ENCODE data around the gene ST8SIA6.
A peak's percentile ranks its signal among the peaks of the same experiment; 100 is the strongest.

Gene ST8SIA6

GRCh38 chr10:17383801-17384555 lies 70.4 kb downstream of the ST8SIA6 start:
- no peak for DNase-seq

GRCh38 chr10:17381502-17382142 lies 72.8 kb downstream of the ST8SIA6 start:
- no peak for DNase-seq

- DNase-seq: no peak
Observed at GRCh38 chr10:17380888-17381287, 73.5 kb downstream of the ST8SIA6 start.

GRCh38 chr10:17380016-17380415 lies 74.4 kb downstream of the ST8SIA6 start:
- no peak for DNase-seq

- DNase-seq: no peak
Observed at GRCh38 chr10:17379151-17379690, 75.2 kb downstream of the ST8SIA6 start.

GRCh38 chr10:17375936-17376584 lies 78.3 kb downstream of the ST8SIA6 start:
- DNase-seq: peak; percentile 21

GRCh38 chr10:17368708-17369272 lies 85.6 kb downstream of the ST8SIA6 start:
- no peak for DNase-seq

GRCh38 chr10:17366705-17367104 lies 87.7 kb downstream of the ST8SIA6 start:
- DNase-seq: no peak

GRCh38 chr10:17365402-17365801 lies 89.0 kb downstream of the ST8SIA6 start:
- no peak for DNase-seq

- DNase-seq: no peak
Observed at GRCh38 chr10:17358461-17358860, 95.9 kb downstream of the ST8SIA6 start.

GRCh38 chr10:17357781-17358180 lies 96.6 kb downstream of the ST8SIA6 start:
- no peak for DNase-seq

- no peak for DNase-seq
Observed at GRCh38 chr10:17356820-17357219, 97.6 kb downstream of the ST8SIA6 start.

- DNase-seq: no peak
Observed at GRCh38 chr10:17354781-17355180, 99.6 kb downstream of the ST8SIA6 start.

- no peak for DNase-seq
Observed at GRCh38 chr10:17353568-17354300, 100.7 kb downstream of the ST8SIA6 start.

GRCh38 chr10:17352583-17352982 lies 101.8 kb downstream of the ST8SIA6 start:
- no peak for DNase-seq

- DNase-seq: no peak
Observed at GRCh38 chr10:17351506-17351905, 102.9 kb downstream of the ST8SIA6 start.

- no peak for DNase-seq
Observed at GRCh38 chr10:17349717-17350116, 104.7 kb downstream of the ST8SIA6 start.

GRCh38 chr10:17348501-17349349 lies 105.7 kb downstream of the ST8SIA6 start:
- no peak for DNase-seq

GRCh38 chr10:17348011-17348500 lies 106.3 kb downstream of the ST8SIA6 start:
- DNase-seq: no peak

GRCh38 chr10:17344206-17344605 lies 110.2 kb downstream of the ST8SIA6 start:
- no peak for DNase-seq

- no peak for DNase-seq
Observed at GRCh38 chr10:17343118-17343517, 111.3 kb downstream of the ST8SIA6 start.

All from T-helper 9 cell (primary cell).